ENCODE measurements around the gene TP53I11. TPM values are rescaled to one million over a fixed set of nuclear protein-coding genes. Genes with fewer than 3 reads are reported as not detected.

The TP53I11 gene
- total RNA-seq, 1 donor from 2014 or later: 96.8 TPM

- H3K27ac Mint-ChIP-seq (ENCODE audit: unreplicated experiment): no peak overlapping the region
- no peak for FAIRE-seq
- TF ChIP-seq EZH2 (IDR thresholded peaks at IDR 0.05; ENCODE audit: insufficient read depth, low read length) (no peak), CTCF (IDR thresholded peaks at IDR 0.05; ENCODE audit: insufficient read depth, low read depth, low read length) (no peak)
Observed at GRCh38 chr11:44901786-44902185, 48.9 kb downstream of the TP53I11 start.

GRCh38 chr11:44901120-44901633 lies 49.5 kb downstream of the TP53I11 start:
- no peak overlapping the region for H3K4me3 ChIP-seq (ENCODE audit: insufficient read depth, low read depth, low read length)
- Mint-ChIP-seq H3K27ac (ENCODE audit: unreplicated experiment) (no peak overlapping the region), H3K27me3 (ENCODE audit: low read depth, unreplicated experiment) (peaks cover 52% of the 10 kb centered on the region), H3K4me1 (ENCODE audit: low read depth, unreplicated experiment) (peaks cover 3% of the 10 kb centered on the region), H3K36me3 (ENCODE audit: low read depth, unreplicated experiment) (peaks cover 12% of the 10 kb centered on the region), H3K9me3 (ENCODE audit: unreplicated experiment) (peaks cover 12% of the 10 kb centered on the region), H3K4me3 (ENCODE audit: unreplicated experiment) (no peak overlapping the region)
- peaks cover 35% of the 10 kb centered on the region for H3K27me3 ChIP-seq (ENCODE audit: insufficient read depth, low read length)
- no peaks in the 10 kb centered on the region for H3K4me1 ChIP-seq (ENCODE audit: insufficient read depth, low read length)
- no peaks in the 10 kb centered on the region for H3K36me3 ChIP-seq (ENCODE audit: insufficient read depth, low read length)
- TF ChIP-seq EZH2 (IDR thresholded peaks at IDR 0.05; ENCODE audit: insufficient read depth, low read length) (no peak), CTCF (IDR thresholded peaks at IDR 0.05; ENCODE audit: insufficient read depth, low read depth, low read length) (no peak)
- no peak overlapping the region for H3K27ac ChIP-seq (ENCODE audit: low read depth, low read length)
- no peak overlapping the region for H2AFZ ChIP-seq (ENCODE audit: low read depth, low read length)
- H3K79me2 ChIP-seq (ENCODE audit: insufficient read depth, low read length): no peaks in the 10 kb centered on the region
- H4K20me1 ChIP-seq (ENCODE audit: insufficient read depth, low read length): no peaks in the 10 kb centered on the region
- DNase-seq (ENCODE audit: low read depth): no peak
- peaks cover 4% of the 10 kb centered on the region for H3K9me3 ChIP-seq (ENCODE audit: insufficient read depth, low read depth, low read length)
- no peak overlapping the region for H3K4me2 ChIP-seq (ENCODE audit: low read length)
- no peak overlapping the region for H3K9ac ChIP-seq (ENCODE audit: low read length)
- FAIRE-seq: no peak

More at GRCh38 chr11:44901786-44902185, 48.9 kb downstream of the TP53I11 start:
- H3K4me1 ChIP-seq (ENCODE audit: insufficient read depth, low read length): no peaks in the 10 kb centered on the region
- H3K36me3 ChIP-seq (ENCODE audit: insufficient read depth, low read length): no peaks in the 10 kb centered on the region
- no peak overlapping the region for H3K4me2 ChIP-seq (ENCODE audit: low read length)
- H3K27ac ChIP-seq (ENCODE audit: low read depth, low read length): no peak overlapping the region
- H3K9ac ChIP-seq (ENCODE audit: low read length): no peak overlapping the region
- peaks cover 50% of the 10 kb centered on the region for H3K27me3 Mint-ChIP-seq (ENCODE audit: low read depth, unreplicated experiment)
- no peak overlapping the region for H2AFZ ChIP-seq (ENCODE audit: low read depth, low read length)
- peaks cover 12% of the 10 kb centered on the region for H3K36me3 Mint-ChIP-seq (ENCODE audit: low read depth, unreplicated experiment)
- H3K9me3 ChIP-seq (ENCODE audit: insufficient read depth, low read depth, low read length): peaks cover 4% of the 10 kb centered on the region
- peaks cover 3% of the 10 kb centered on the region for H3K4me1 Mint-ChIP-seq (ENCODE audit: low read depth, unreplicated experiment)
- peaks cover 31% of the 10 kb centered on the region for H3K27me3 ChIP-seq (ENCODE audit: insufficient read depth, low read length)
- no peaks in the 10 kb centered on the region for H3K79me2 ChIP-seq (ENCODE audit: insufficient read depth, low read length)
- no peak overlapping the region for H3K4me3 ChIP-seq (ENCODE audit: insufficient read depth, low read depth, low read length)
- H3K9me3 Mint-ChIP-seq (ENCODE audit: unreplicated experiment): peaks cover 12% of the 10 kb centered on the region
- DNase-seq (ENCODE audit: low read depth): no peak
- no peak overlapping the region for H3K4me3 Mint-ChIP-seq (ENCODE audit: unreplicated experiment)
- no peaks in the 10 kb centered on the region for H4K20me1 ChIP-seq (ENCODE audit: insufficient read depth, low read length)

GRCh38 chr11:44899959-44900358 lies 50.7 kb downstream of the TP53I11 start:
- Mint-ChIP-seq H3K4me1 (ENCODE audit: low read depth, unreplicated experiment) (no peaks in the 10 kb centered on the region), H3K27me3 (ENCODE audit: low read depth, unreplicated experiment) (peaks cover 61% of the 10 kb centered on the region), H3K27ac (ENCODE audit: unreplicated experiment) (no peak overlapping the region), H3K36me3 (ENCODE audit: low read depth, unreplicated experiment) (peaks cover 12% of the 10 kb centered on the region), H3K9me3 (ENCODE audit: unreplicated experiment) (peaks cover 12% of the 10 kb centered on the region), H3K4me3 (ENCODE audit: unreplicated experiment) (no peak overlapping the region)
- TF ChIP-seq CTCF (IDR thresholded peaks at IDR 0.05; ENCODE audit: insufficient read depth, low read depth, low read length) (no peak), EZH2 (IDR thresholded peaks at IDR 0.05; ENCODE audit: insufficient read depth, low read length) (no peak)
- no peak overlapping the region for H3K9ac ChIP-seq (ENCODE audit: low read length)
- no peaks in the 10 kb centered on the region for H4K20me1 ChIP-seq (ENCODE audit: insufficient read depth, low read length)
- no peak overlapping the region for H3K27ac ChIP-seq (ENCODE audit: low read depth, low read length)
- H3K4me3 ChIP-seq (ENCODE audit: insufficient read depth, low read depth, low read length): no peak overlapping the region
- H3K9me3 ChIP-seq (ENCODE audit: insufficient read depth, low read depth, low read length): peaks cover 4% of the 10 kb centered on the region
- H3K36me3 ChIP-seq (ENCODE audit: insufficient read depth, low read length): no peaks in the 10 kb centered on the region
- peaks cover 32% of the 10 kb centered on the region for H3K27me3 ChIP-seq (ENCODE audit: insufficient read depth, low read length)
- H3K79me2 ChIP-seq (ENCODE audit: insufficient read depth, low read length): no peaks in the 10 kb centered on the region
- DNase-seq (ENCODE audit: low read depth) (peak; percentile 72), FAIRE-seq (no peak)
- no peaks in the 10 kb centered on the region for H3K4me1 ChIP-seq (ENCODE audit: insufficient read depth, low read length)
- no peak overlapping the region for H2AFZ ChIP-seq (ENCODE audit: low read depth, low read length)
- no peak overlapping the region for H3K4me2 ChIP-seq (ENCODE audit: low read length)

All from astrocyte (in vitro differentiated cells and primary cell).